H1 (cell line): ENCODE measurements around the gene QSOX2.

ENCODE experiments used
- CREB1 ChIP-seq: IDR thresholded peaks from 2 replicates; pipeline ENCODE4 v1.6.1; 2012; ENCODE audit warnings: inconsistent platforms
- EZH2 ChIP-seq: fragments of 200-600 bp; sonication (generic); IDR thresholded peaks from 2 replicates; pipeline ENCODE4 v1.7.1; 2012; ENCODE audit warnings: low read depth, mild to moderate bottlenecking, moderate library complexity, low read length, inconsistent platforms; ENCODE audit not compliant: severe bottlenecking
- JUND ChIP-seq: IDR thresholded peaks from 2 replicates; pipeline ENCODE4 v1.6.1; 2011; ENCODE audit warnings: mild to moderate bottlenecking, improper control_type of control experiment, low read length
- MAFK ChIP-seq: IDR thresholded peaks from 2 replicates; pipeline ENCODE4 v1.6.1; 2012; ENCODE audit warnings: low read depth, mild to moderate bottlenecking, improper control_type of control experiment, low read length
- NRF1 ChIP-seq: IDR thresholded peaks from 2 replicates; pipeline ENCODE4 v1.6.1; 2011; ENCODE audit warnings: mild to moderate bottlenecking, low read depth, low read length, improper control_type of control experiment
- POLR2A ChIP-seq, 2 experiments: IDR thresholded peaks; 1 replicate in 1 of 2; 2 replicates in 1 of 2; pipeline ENCODE4 v1.6.1; 2011; ENCODE audit warnings: low read depth in 2 of 2, low read length in 2 of 2, mild to moderate bottlenecking in 2 of 2; ENCODE audit errors: control extremely low read depth in 1 of 2
- POLR2AphosphoS5 ChIP-seq: IDR thresholded peaks from 2 replicates; pipeline ENCODE4 v1.6.1; 2011; ENCODE audit warnings: low read depth, low read length
- YY1 ChIP-seq: IDR thresholded peaks from 2 replicates; pipeline ENCODE4 v1.6.1; 2011; ENCODE audit warnings: low read depth, mild to moderate bottlenecking, low read length
- TF ChIP-seq, protein P1 (sequence below), 3 experiments: IDR thresholded peaks; 1 replicate in 2 of 3; 2 replicates in 1 of 3; pipeline versions ENCODE4 v1.5.1 to v1.6.1; 2011; ENCODE audit warnings: low read length in 3 of 3, mild to moderate bottlenecking in 3 of 3, inconsistent platforms in 2 of 3, low read depth in 1 of 3, moderate library complexity in 1 of 3; ENCODE audit not compliant: insufficient read depth in 1 of 3; ENCODE audit errors: control extremely low read depth in 1 of 3
- TF ChIP-seq, protein P2 (sequence below): IDR thresholded peaks from 2 replicates; pipeline ENCODE4 v1.6.1; 2011; ENCODE audit warnings: low read length, improper control_type of control experiment

DNA sequence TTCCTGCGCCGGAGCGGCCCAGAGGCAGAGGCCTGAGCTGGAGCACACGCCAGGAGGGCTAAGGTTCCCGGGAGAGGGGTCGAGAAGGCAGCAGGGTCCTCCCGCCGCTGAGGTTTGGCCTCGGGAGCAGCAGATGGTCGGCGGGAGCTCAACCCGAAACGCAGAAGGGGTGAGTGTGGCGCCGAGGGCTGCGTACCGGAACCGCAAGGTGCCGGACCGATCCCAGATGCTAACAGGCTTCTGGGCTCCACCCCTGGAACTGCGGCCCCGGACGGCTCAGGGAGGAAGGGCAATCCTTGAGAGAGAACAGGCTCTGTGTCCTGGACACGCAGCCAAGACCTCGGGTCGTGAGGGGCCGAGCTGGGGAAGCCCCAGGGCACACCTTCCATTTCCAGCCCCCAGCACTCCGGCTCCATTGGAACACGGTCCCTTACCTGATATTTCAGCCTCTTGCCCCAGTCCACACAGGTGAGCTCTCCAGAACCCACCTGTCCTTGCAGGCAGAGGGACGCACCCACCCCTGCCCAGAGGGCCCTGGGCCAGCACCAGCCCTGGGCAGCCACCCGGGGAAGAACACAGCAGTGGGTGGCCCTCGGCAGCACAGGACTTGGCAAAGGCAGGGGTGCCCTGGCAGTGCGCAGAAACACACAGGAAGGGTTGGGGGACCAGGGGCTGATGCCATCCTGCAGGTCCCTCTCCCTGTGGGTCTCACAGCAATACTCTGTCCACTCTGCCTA is 42.0 kb downstream of the QSOX2 start:
- TF ChIP-seq, protein P1, sequence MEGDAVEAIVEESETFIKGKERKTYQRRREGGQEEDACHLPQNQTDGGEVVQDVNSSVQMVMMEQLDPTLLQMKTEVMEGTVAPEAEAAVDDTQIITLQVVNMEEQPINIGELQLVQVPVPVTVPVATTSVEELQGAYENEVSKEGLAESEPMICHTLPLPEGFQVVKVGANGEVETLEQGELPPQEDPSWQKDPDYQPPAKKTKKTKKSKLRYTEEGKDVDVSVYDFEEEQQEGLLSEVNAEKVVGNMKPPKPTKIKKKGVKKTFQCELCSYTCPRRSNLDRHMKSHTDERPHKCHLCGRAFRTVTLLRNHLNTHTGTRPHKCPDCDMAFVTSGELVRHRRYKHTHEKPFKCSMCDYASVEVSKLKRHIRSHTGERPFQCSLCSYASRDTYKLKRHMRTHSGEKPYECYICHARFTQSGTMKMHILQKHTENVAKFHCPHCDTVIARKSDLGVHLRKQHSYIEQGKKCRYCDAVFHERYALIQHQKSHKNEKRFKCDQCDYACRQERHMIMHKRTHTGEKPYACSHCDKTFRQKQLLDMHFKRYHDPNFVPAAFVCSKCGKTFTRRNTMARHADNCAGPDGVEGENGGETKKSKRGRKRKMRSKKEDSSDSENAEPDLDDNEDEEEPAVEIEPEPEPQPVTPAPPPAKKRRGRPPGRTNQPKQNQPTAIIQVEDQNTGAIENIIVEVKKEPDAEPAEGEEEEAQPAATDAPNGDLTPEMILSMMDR (IDR thresholded peaks at IDR 0.05; ENCODE audit: control extremely low read depth in 1 of 3, insufficient read depth in 1 of 3, low read depth in 1 of 3, low read length in 3 of 3), result no peak
- TF ChIP-seq CREB1, result no peak
- TF ChIP-seq, protein P2, sequence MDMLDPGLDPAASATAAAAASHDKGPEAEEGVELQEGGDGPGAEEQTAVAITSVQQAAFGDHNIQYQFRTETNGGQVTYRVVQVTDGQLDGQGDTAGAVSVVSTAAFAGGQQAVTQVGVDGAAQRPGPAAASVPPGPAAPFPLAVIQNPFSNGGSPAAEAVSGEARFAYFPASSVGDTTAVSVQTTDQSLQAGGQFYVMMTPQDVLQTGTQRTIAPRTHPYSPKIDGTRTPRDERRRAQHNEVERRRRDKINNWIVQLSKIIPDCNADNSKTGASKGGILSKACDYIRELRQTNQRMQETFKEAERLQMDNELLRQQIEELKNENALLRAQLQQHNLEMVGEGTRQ, result no peak
- TF ChIP-seq POLR2A (IDR thresholded peaks at IDR 0.05; ENCODE audit: control extremely low read depth in 1 of 2, low read depth in 2 of 2, low read length in 2 of 2), result no peak
- TF ChIP-seq EZH2, result peak; percentile 40
- TF ChIP-seq POLR2AphosphoS5, result no peak
- TF ChIP-seq JUND, result no peak
- TF ChIP-seq MAFK, result no peak
- no peak for TF ChIP-seq NRF1
- TF ChIP-seq YY1, result no peak
